ENCODE results near the gene PPM1F.

Gene PPM1F

DNA sequence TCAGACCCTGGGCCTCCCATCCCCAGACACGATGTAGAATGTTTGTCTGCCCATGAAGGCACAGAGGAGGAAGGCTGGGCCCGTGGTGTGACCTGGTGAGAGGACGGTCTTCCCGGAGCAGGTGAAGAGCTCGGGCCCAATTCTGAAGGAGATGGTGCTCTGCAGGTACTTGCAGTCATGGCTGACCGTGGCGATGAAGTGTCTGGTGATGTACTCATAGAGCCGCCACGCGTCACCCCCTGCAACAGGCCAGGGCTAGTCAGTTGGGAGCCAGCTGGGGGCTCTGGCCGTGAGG, 10.0 kb upstream of the PPM1F start:
- Histone ChIP-seq H3K4me3 (ENCODE audit: low read depth, low read length) (no peak overlapping the region), H3K27me3 (no peaks in the 10 kb centered on the region), H3K9me3 (no peaks in the 10 kb centered on the region), H3K36me3 (peaks cover 76% of the 10 kb centered on the region), H3K4me1 (no peaks in the 10 kb centered on the region)
- TF ChIP-seq, protein P1, sequence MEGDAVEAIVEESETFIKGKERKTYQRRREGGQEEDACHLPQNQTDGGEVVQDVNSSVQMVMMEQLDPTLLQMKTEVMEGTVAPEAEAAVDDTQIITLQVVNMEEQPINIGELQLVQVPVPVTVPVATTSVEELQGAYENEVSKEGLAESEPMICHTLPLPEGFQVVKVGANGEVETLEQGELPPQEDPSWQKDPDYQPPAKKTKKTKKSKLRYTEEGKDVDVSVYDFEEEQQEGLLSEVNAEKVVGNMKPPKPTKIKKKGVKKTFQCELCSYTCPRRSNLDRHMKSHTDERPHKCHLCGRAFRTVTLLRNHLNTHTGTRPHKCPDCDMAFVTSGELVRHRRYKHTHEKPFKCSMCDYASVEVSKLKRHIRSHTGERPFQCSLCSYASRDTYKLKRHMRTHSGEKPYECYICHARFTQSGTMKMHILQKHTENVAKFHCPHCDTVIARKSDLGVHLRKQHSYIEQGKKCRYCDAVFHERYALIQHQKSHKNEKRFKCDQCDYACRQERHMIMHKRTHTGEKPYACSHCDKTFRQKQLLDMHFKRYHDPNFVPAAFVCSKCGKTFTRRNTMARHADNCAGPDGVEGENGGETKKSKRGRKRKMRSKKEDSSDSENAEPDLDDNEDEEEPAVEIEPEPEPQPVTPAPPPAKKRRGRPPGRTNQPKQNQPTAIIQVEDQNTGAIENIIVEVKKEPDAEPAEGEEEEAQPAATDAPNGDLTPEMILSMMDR (IDR thresholded peaks at IDR 0.05; ENCODE audit: low read depth, low read length) = no peak
- no peak for DNase-seq

DNA sequence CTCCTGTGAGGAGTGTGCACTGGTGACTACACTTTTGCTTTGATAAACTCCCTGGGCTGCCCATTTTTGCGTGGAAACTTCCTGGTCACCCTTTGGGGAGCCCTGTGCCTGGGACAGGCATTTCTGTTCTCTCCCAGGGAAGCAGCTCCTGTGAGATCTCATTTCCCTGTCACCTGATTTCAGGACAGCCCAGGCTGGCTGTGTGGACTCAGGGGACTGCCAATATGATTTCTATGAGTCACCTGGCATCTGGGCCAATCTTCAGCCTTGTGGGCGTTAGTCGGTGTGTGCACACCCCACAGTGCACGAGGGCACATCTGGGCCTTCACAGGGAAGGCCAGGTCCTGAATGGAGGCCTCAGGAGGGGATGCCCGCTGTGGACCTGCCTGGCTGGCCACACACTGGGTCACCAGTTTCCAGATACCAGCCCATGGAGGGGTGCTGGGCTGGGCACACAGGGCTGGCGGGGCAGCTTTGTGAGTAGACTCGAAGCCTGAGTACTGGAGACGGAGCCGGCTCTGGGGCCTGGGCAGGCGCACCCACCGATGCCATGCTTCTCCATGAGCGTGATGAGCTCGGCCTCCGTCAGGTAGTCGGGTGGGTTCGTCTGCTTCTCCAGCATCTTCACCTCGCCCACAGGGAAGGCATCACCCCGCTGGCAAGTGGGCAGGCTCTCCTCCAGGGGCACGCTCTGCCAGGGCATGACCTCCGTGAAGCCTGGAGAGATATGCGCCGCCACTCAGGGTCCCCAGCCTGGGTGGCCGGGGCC, 9.4 kb upstream of the PPM1F start:
- H3K4me3 ChIP-seq (ENCODE audit: low read depth, low read length) = no peak overlapping the region
- H3K9me3 ChIP-seq = no peaks in the 10 kb centered on the region
- no peaks in the 10 kb centered on the region for H3K4me1 ChIP-seq
- DNase-seq = no peak
- H3K36me3 ChIP-seq = peaks cover 70% of the 10 kb centered on the region
- no peaks in the 10 kb centered on the region for H3K27me3 ChIP-seq
- TF ChIP-seq, protein P1 (IDR thresholded peaks at IDR 0.05; ENCODE audit: low read depth, low read length) = no peak

DNA sequence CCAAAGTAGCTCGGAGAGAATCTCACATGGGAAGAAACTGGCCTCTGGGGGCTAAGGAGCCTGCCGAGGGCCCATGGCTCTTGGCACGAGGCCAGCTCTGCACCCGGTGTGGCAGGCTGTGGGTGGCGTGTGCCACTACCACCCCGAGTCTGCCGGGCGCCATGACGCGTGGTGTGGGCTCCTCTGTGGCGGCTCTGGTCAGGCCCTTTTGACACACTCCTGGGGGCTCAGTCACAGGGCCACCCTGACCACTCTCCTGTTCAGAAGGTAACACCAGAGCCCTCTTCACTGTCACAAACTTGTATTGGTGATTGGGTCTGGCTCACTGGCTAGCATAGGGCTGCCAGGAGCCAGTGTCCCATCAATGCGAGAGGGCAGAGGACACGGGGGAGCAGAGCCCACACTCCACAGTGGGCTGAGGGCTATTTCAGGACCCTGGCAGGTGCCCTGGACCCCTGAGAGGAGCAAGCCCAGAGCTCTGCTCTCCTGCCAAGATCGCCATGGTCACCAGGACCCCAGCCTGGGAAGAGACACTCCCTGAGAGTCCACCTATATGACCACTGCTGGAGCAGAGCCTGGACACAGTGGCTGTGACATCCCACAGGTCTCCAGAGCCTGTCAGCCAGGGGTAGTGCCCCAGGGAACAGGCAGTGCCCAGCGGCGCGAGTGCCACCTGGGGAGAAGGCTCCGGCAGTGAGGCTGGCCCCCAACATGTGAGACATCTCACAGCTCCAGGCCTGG, 8.6 kb upstream of the PPM1F start:
- no peak overlapping the region for H3K4me3 ChIP-seq (ENCODE audit: low read depth, low read length)
- H3K36me3 ChIP-seq = peaks cover 65% of the 10 kb centered on the region
- no peaks in the 10 kb centered on the region for H3K27me3 ChIP-seq
- no peak for DNase-seq
- no peaks in the 10 kb centered on the region for H3K9me3 ChIP-seq
- TF ChIP-seq, protein P1 (IDR thresholded peaks at IDR 0.05; ENCODE audit: low read depth, low read length) = no peak
- H3K4me1 ChIP-seq = no peaks in the 10 kb centered on the region

DNA sequence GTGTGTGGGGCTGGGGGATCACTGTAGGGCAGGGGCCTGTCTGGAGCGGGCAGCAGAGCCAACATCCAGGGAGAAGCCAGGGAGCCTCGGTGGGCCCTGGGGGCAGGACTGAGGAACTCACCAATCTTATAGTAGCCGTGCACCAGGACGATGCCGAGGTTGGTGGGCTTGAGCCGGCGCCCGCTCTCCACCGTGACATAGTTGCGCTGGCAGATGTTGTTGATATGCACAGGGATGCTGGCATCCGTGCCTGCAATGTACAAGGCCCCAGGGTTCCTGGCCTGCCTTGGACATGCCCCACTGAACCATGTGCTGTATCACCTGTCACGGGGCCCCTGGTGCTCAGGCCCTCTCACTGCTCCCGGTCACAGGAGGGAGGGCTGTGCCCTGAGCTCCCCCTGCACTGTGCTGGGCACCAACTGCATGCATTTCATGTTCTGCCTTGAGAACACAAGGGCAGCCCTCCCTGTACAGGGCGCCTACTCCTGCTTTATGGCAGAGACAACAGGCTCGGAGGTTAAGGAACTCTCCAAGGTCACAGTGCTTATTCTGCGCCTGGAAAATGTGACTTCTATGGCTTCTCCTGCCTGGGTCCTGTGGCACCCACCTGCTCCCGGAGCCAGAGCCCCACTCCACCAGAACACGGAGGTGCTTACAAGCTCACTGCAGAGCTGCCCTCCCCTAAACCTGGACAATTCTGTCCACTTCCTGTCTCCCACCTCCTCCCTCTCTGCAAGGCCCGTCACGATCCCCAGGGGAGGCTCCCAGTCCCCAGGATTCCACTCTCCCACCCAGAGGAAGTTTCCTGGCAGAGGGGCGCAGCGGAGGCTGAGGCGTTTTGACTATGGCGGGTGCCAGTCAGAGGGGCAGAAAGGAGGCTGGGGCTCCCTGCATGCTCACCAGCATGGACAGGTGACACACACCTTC, 7.8 kb upstream of the PPM1F start:
- no peaks in the 10 kb centered on the region for H3K27me3 ChIP-seq
- H3K4me3 ChIP-seq (ENCODE audit: low read depth, low read length) = no peak overlapping the region
- no peaks in the 10 kb centered on the region for H3K9me3 ChIP-seq
- H3K36me3 ChIP-seq = peaks cover 57% of the 10 kb centered on the region
- TF ChIP-seq, protein P1 (IDR thresholded peaks at IDR 0.05; ENCODE audit: low read depth, low read length) = no peak
- no peak for DNase-seq
- no peaks in the 10 kb centered on the region for H3K4me1 ChIP-seq

DNA sequence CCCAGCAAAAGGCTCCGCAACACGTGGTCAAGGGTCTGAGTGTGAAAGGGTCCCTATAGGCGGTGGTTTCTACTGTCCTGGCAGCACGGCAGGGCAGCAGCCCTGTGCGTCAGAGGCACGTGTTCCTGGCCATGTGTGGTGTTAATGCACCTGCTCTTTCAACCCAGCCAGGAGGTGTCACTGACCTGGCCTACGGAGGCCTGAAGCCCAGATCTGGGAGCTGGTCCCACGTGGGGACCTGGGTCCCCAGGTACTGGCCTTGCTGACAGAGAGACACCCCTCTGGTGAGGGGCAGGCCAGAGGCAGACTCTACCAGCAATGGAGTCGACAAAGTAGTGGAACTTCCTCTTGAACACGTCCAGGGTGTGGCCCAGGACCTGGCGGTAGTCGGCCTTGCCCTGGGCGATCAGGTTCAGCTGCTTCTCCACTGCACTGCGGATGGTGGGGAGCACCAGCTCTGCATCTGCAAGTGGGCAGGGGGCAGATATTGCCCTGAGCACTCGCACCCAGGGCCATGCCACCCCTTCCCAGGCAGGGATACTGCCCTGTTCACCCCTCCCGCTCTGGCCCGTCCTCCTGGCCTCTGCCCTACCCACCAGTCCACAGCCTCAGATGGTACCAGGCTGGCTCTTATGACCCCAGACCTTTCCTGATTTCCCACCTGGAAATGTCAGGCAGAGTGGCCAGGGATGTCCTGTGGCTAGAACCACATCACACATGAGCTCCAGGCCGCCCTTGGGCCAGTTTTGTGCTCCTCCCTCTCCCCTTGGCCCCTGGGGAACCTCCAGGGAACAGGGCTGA, 6.8 kb upstream of the PPM1F start:
- no peak for DNase-seq
- TF ChIP-seq, protein P1 (IDR thresholded peaks at IDR 0.05; ENCODE audit: low read depth, low read length) = no peak
- Histone ChIP-seq H3K9me3 (no peaks in the 10 kb centered on the region), H3K36me3 (peaks cover 50% of the 10 kb centered on the region), H3K27me3 (no peaks in the 10 kb centered on the region), H3K4me1 (no peaks in the 10 kb centered on the region), H3K4me3 (ENCODE audit: low read depth, low read length) (no peak overlapping the region)

Data from BE2C (cell line).